Activated CD4-positive, alpha-beta T cell treated with anti-CD3 and anti-CD28 coated beads, Interleukin-2, amount 10 ng/mL, durations not matched to agents 24 days and 14 days (primary cell): ENCODE data around the gene SFRP4. TPM values are rescaled to one million over a fixed set of nuclear protein-coding genes. Genes with fewer than 3 reads are reported as not detected.

Experiments
- DNase-seq: peaks from one replicate; pipeline ENCODE4 v3.0.0; 2022
- H3K27ac Mint-ChIP-seq: one replicate; pipeline ENCODE4 v1.8.0; 2022; ENCODE audit warnings: mild to moderate bottlenecking, mixed read lengths
- H3K27me3 Mint-ChIP-seq: one replicate; pipeline ENCODE4 v1.8.0; 2022; ENCODE audit warnings: mixed read lengths
- H3K36me3 Mint-ChIP-seq: one replicate; pipeline ENCODE4 v1.8.0; 2022; ENCODE audit warnings: low read depth, mild to moderate bottlenecking, mixed read lengths
- H3K4me1 Mint-ChIP-seq: one replicate; pipeline ENCODE4 v1.8.0; 2021; ENCODE audit warnings: mixed read lengths
- H3K4me3 Mint-ChIP-seq: one replicate; pipeline ENCODE4 v1.8.0; 2022; ENCODE audit warnings: mild to moderate bottlenecking, moderate library complexity, mixed read lengths
- H3K9me3 Mint-ChIP-seq: one replicate; pipeline ENCODE4 v1.8.0; 2021; ENCODE audit warnings: mixed read lengths
- intact Hi-C: fragments of 100-400 bp; cut with micrococcal nuclease; formaldehyde crosslinking; loops from one replicate; pipeline ENCODE4 v1.15.1; 2023
- total RNA-seq: library from RNA; stranded (reverse); gene quantifications from 2 replicates; pipeline ENCODE4 v1.2.3, GENCODE V29; 2022

SFRP4 gene
- total RNA-seq, 1 donor from 2014 or later, result not detected

- no peaks in the 10 kb centered on the region for H3K36me3 Mint-ChIP-seq
- no peak overlapping the region for H3K27ac Mint-ChIP-seq
- H3K4me1 Mint-ChIP-seq, result peaks cover 7% of the 10 kb centered on the region
- peak overlapping the region; percentile 45 for H3K4me3 Mint-ChIP-seq
- intact Hi-C loops, result no loop called here
- DNase-seq, result no peak
- no peaks in the 10 kb centered on the region for H3K9me3 Mint-ChIP-seq
- H3K27me3 Mint-ChIP-seq, result peaks cover 55% of the 10 kb centered on the region
These were observed 472 bp downstream of the SFRP4 start for GRCh38 chr7:37916017-37916672.

DNA sequence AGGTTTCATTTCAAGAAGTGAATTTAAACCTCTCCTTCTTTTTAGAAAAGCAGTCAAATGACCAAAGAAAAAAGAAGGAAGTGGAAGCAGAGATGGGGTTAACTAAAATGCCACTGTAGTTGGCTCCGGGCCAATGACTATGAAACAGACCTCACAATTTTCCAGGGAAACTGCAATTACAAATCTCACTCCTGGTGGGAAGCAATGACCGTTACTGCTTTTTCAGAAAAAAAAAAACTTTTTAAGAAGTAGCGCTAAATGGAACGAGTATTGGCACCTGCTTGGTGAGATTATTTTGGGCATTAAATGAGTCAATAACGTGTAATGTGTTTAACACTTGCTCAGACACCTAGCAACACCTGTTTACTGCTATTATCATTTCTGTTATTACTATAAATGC lies 1.2 kb downstream of the SFRP4 start:
- Mint-ChIP-seq H3K4me3 (no peak overlapping the region), H3K36me3 (no peaks in the 10 kb centered on the region), H3K4me1 (peaks cover 6% of the 10 kb centered on the region), H3K9me3 (no peaks in the 10 kb centered on the region), H3K27me3 (peaks cover 53% of the 10 kb centered on the region), H3K27ac (no peak overlapping the region)
- intact Hi-C loops, result no loop called here
- DNase-seq, result no peak

GRCh38 chr7:37912756-37913155 lies 3.9 kb downstream of the SFRP4 start:
- no peak for DNase-seq
- Mint-ChIP-seq H3K4me3 (no peak overlapping the region), H3K4me1 (peaks cover 4% of the 10 kb centered on the region), H3K9me3 (no peaks in the 10 kb centered on the region), H3K27ac (no peak overlapping the region), H3K36me3 (no peaks in the 10 kb centered on the region), H3K27me3 (peaks cover 29% of the 10 kb centered on the region)
- intact Hi-C loops, result no loop called here

- Mint-ChIP-seq H3K27me3 (peaks cover 17% of the 10 kb centered on the region), H3K4me3 (no peak overlapping the region), H3K36me3 (no peaks in the 10 kb centered on the region), H3K9me3 (no peaks in the 10 kb centered on the region), H3K4me1 (no peaks in the 10 kb centered on the region), H3K27ac (no peak overlapping the region)
- DNase-seq, result no peak
- intact Hi-C loops, result no loop called here
These were observed 8.3 kb downstream of the SFRP4 start for GRCh38 chr7:37908221-37908788.

DNA sequence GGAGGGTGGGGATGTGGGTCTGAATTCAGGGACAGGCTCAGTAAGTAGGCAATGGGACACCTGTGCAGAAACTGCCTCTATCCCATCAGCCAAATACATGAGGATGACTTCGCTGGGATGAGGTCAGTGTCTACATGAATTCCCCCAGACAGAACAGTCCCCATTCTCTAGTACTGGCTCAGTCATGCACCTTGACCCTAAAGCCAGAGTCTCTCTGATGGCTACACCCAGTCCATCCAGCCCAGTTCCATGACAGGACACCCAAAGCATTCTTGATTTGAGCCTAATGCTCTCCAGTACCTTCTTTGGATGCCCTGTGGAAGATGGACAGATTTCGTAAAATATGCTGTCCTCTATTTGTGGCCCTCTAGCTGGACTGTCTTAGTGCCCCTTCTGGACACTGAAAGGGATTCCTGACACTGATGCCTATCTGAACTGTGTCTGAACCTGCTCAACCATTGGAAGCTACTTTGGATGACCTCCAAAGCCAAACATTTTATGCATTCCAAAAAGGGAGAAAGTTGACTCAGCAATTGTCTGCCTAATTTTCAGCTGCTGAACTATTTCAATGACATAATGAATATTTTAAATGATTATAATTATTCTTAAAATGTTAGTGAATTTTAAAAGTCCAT lies 14.6 kb downstream of the SFRP4 start:
- no peak overlapping the region for H3K4me3 Mint-ChIP-seq
- no peak for DNase-seq
- peaks cover 14% of the 10 kb centered on the region for H3K27me3 Mint-ChIP-seq
- intact Hi-C loops, result loop anchor here (5.0 kb wide), 1 partner anchor 470 kb away; no protein-coding TSS in a partner anchor
- H3K9me3 Mint-ChIP-seq, result no peaks in the 10 kb centered on the region
- no peaks in the 10 kb centered on the region for H3K4me1 Mint-ChIP-seq
- H3K36me3 Mint-ChIP-seq, result no peaks in the 10 kb centered on the region
- H3K27ac Mint-ChIP-seq, result no peak overlapping the region

- Mint-ChIP-seq H3K9me3 (no peaks in the 10 kb centered on the region), H3K27me3 (peaks cover 10% of the 10 kb centered on the region)
- no peak for DNase-seq
These were observed 15.3 kb downstream of the SFRP4 start for GRCh38 chr7:37901236-37901827.

DNA sequence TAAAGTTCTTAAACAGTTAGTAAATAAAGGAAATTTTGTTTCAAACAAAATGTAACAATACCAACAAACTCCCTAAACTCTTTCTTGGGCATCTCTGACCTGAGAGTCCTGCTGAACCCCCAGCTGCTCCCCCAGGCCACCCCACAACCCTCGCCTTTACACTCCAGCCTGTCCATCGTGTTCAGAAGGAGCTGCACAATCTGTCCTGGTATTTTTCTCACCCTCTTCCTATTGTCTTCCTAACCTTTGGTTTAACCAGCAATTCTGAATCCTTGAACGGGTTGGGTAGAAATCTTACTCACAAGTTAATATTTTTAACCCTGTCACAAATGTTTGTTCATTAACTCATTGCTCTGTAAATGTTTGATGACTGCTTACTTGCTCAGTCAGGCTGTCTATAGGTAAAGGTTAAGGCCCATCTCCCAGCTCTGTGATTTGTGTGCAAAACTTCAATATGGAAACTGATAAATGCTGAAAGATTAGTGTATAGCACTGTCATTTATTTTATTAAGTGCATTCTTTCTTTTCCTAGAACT lies 16.8 kb downstream of the SFRP4 start:
- no peak overlapping the region for H3K27ac Mint-ChIP-seq
- DNase-seq, result no peak
- peaks cover 6% of the 10 kb centered on the region for H3K27me3 Mint-ChIP-seq
- intact Hi-C loops, result loop anchor here (5.0 kb wide), 1 partner anchor 473 kb away; no protein-coding TSS in a partner anchor
- H3K4me1 Mint-ChIP-seq, result no peaks in the 10 kb centered on the region
- no peaks in the 10 kb centered on the region for H3K9me3 Mint-ChIP-seq
- no peaks in the 10 kb centered on the region for H3K36me3 Mint-ChIP-seq
- H3K4me3 Mint-ChIP-seq, result no peak overlapping the region

More at GRCh38 chr7:37901236-37901827, 15.3 kb downstream of the SFRP4 start:
- intact Hi-C loops, result loop anchor here (5.0 kb wide), 1 partner anchor 471 kb away; no protein-coding TSS in a partner anchor
- peak overlapping the region; percentile 52 for H3K27ac Mint-ChIP-seq
- H3K36me3 Mint-ChIP-seq, result no peaks in the 10 kb centered on the region
- H3K4me3 Mint-ChIP-seq, result no peak overlapping the region
- no peaks in the 10 kb centered on the region for H3K4me1 Mint-ChIP-seq

DNA sequence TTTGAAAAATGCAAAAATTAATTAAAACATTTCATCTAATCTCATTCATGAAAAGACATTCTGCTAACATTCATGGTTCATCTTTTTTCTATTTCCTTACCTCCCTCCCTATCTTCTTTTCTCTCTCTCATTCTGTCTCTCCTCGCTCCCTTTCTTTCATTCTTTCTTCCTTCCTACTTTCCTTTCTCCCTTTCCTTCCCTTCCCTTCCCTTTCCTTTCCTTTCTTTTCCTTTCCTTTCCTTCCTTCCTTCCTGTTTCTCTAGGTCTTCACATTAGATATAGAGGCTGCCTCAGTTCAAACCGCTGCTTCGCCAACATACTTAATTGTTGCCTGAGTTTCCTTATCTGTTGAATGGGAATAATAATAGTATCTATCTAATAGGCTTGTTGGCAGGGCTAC lies 21.9 kb downstream of the SFRP4 start:
- Mint-ChIP-seq H3K4me1 (no peaks in the 10 kb centered on the region), H3K27me3 (peaks cover 18% of the 10 kb centered on the region), H3K36me3 (no peaks in the 10 kb centered on the region), H3K9me3 (no peaks in the 10 kb centered on the region), H3K27ac (no peak overlapping the region), H3K4me3 (no peak overlapping the region)
- intact Hi-C loops, result no loop called here
- DNase-seq, result no peak

- no peaks in the 10 kb centered on the region for H3K36me3 Mint-ChIP-seq
- intact Hi-C loops, result no loop called here
- no peaks in the 10 kb centered on the region for H3K4me1 Mint-ChIP-seq
- H3K27ac Mint-ChIP-seq, result no peak overlapping the region
- DNase-seq, result no peak
- no peak overlapping the region for H3K4me3 Mint-ChIP-seq
- H3K27me3 Mint-ChIP-seq, result peaks cover 19% of the 10 kb centered on the region
- H3K9me3 Mint-ChIP-seq, result no peaks in the 10 kb centered on the region
These were observed 23.3 kb downstream of the SFRP4 start for GRCh38 chr7:37893359-37893758.

- Mint-ChIP-seq H3K27me3 (peaks cover 7% of the 10 kb centered on the region), H3K27ac (no peak overlapping the region), H3K9me3 (no peaks in the 10 kb centered on the region), H3K4me1 (no peaks in the 10 kb centered on the region), H3K36me3 (no peaks in the 10 kb centered on the region), H3K4me3 (no peak overlapping the region)
- intact Hi-C loops, result no loop called here
- no peak for DNase-seq
These were observed 34.5 kb downstream of the SFRP4 start for GRCh38 chr7:37882086-37882485.

Other genes starting within 250 kb of the SFRP4 start
- gene GPR141, start 233.1 kb downstream of the SFRP4 start, total RNA-seq, result not detected in 2 replicates
- gene NME8, start 68.2 kb downstream of the SFRP4 start, total RNA-seq, result not detected in 2 replicates
- gene EPDR1, start 3.8 kb upstream of the SFRP4 start, total RNA-seq, result 0.36 and 0.54 TPM in 2 replicates